Nephron (organoid): ENCODE measurements around the gene GPC2.
"Not testable (repeated sequence)": the region's sequence is repeated elsewhere in the genome, so short reads cannot be mapped to it uniquely, and the experiment has no call there.

Experiments
- H3K27ac Mint-ChIP-seq, 3 experiments: 2 replicates each; pipeline ENCODE4 v1.8.0; 2020; ENCODE audit warnings: mixed read lengths in 3 of 3, mild to moderate bottlenecking in 2 of 3, moderate library complexity in 1 of 3
- H3K27me3 Mint-ChIP-seq: 2 replicates; pipeline ENCODE4 v1.8.0; 2021; ENCODE audit warnings: low read depth, mild to moderate bottlenecking, moderate library complexity, mixed read lengths
- H3K36me3 Mint-ChIP-seq: 2 replicates; pipeline ENCODE4 v1.8.0; 2020; ENCODE audit warnings: low read depth, mixed read lengths
- H3K4me1 Mint-ChIP-seq: 2 replicates; pipeline ENCODE4 v1.8.0; 2020; ENCODE audit warnings: mixed read lengths
- H3K4me3 Mint-ChIP-seq, 3 experiments: 2 replicates each; pipeline ENCODE4 v1.8.0; 2020; ENCODE audit warnings: mild to moderate bottlenecking in 3 of 3, mixed read lengths in 3 of 3, moderate library complexity in 2 of 3
- H3K9me3 Mint-ChIP-seq: 2 replicates; pipeline ENCODE4 v1.8.0; 2020; ENCODE audit warnings: mixed read lengths
- TF ChIP-seq, protein P1 (sequence below), 3 experiments: fragments of 200-600 bp; sonication (generic); IDR thresholded peaks; one replicate each; pipeline ENCODE4 v1.5.0; 2021; ENCODE audit warnings: antibody characterized with exemption in 3 of 3; ENCODE audit not compliant: unreplicated experiment in 3 of 3

Gene GPC2

DNA sequence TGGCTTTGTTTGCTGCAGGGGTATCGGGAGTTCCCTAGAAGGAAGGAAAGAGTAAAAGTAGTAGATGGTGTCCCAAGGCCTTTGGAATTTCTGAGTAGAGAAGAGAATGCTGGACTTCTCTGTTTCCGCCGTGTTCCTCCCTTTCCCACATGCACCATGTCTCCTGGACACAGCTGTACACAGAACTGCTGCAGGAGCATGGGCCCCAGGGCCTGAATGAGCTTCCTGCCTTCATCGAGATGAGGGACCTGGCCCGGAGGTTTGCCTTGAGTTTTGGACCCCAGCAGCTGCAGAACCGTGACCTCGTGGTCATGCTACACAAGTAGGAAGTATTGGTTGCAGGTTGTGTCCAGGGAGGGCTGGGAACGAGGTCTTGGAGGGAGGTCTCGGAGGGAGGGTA lies 27.3 kb upstream of the GPC2 start:
- no peak overlapping the region for H3K27ac Mint-ChIP-seq
- H3K9me3 Mint-ChIP-seq = no peaks in the 10 kb centered on the region
- no peaks in the 10 kb centered on the region for H3K36me3 Mint-ChIP-seq
- TF ChIP-seq, protein P1, sequence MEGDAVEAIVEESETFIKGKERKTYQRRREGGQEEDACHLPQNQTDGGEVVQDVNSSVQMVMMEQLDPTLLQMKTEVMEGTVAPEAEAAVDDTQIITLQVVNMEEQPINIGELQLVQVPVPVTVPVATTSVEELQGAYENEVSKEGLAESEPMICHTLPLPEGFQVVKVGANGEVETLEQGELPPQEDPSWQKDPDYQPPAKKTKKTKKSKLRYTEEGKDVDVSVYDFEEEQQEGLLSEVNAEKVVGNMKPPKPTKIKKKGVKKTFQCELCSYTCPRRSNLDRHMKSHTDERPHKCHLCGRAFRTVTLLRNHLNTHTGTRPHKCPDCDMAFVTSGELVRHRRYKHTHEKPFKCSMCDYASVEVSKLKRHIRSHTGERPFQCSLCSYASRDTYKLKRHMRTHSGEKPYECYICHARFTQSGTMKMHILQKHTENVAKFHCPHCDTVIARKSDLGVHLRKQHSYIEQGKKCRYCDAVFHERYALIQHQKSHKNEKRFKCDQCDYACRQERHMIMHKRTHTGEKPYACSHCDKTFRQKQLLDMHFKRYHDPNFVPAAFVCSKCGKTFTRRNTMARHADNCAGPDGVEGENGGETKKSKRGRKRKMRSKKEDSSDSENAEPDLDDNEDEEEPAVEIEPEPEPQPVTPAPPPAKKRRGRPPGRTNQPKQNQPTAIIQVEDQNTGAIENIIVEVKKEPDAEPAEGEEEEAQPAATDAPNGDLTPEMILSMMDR (IDR thresholded peaks at IDR 0.05; ENCODE audit: unreplicated experiment in 3 of 3) = no peak
- peaks cover 26% of the 10 kb centered on the region for H3K4me1 Mint-ChIP-seq
- H3K4me3 Mint-ChIP-seq = no peak overlapping the region
- peaks cover 10% of the 10 kb centered on the region for H3K27me3 Mint-ChIP-seq

DNA sequence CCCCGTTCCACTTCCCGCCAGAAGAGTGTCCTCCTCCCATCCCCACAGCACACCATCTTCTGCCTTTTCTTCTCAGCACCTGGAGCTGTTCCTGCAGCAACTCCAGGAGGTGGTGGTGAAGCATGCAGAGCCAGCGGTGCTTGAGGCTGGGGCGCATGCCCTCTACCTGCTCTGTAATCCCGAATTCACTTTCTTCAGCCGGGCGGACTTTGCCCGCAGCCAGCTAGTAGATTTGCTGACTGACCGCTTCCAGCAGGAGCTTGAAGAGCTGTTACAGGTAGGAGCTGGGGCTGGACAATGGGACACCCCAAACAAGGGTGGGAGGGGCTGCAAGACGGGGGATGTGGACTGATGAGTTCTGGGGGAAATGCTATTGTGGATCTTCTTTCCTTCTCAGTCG lies 23.5 kb upstream of the GPC2 start:
- H3K4me3 Mint-ChIP-seq = no peak overlapping the region
- H3K4me1 Mint-ChIP-seq = peaks cover 13% of the 10 kb centered on the region
- H3K27me3 Mint-ChIP-seq = peaks cover 10% of the 10 kb centered on the region
- H3K27ac Mint-ChIP-seq = no peak overlapping the region
- TF ChIP-seq, protein P1 (IDR thresholded peaks at IDR 0.05; ENCODE audit: unreplicated experiment in 3 of 3) = no peak
- H3K36me3 Mint-ChIP-seq = no peaks in the 10 kb centered on the region
- no peaks in the 10 kb centered on the region for H3K9me3 Mint-ChIP-seq

DNA sequence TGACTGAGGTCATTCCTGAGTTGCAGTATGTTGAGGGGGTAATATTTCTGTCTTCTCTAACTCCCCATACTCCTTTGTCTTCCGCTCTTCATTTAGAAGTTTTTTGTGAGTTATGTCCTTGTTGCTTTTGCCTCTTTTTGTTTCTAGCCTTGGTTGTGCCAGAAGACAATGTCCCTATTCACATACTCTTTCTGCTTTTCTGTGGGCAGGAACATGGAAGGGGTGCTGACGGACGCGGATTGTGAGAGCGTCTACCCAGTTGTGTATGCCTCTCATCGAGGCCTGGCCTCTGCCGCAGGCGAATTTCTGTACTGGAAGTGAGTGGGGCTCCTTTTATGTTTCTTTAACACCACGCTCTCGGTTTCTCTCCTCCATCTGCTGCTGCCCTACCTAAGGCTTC lies 21.1 kb upstream of the GPC2 start:
- peaks cover 4% of the 10 kb centered on the region for H3K4me1 Mint-ChIP-seq
- no peaks in the 10 kb centered on the region for H3K36me3 Mint-ChIP-seq
- no peaks in the 10 kb centered on the region for H3K9me3 Mint-ChIP-seq
- H3K4me3 Mint-ChIP-seq = no peak overlapping the region
- H3K27me3 Mint-ChIP-seq = peaks cover 4% of the 10 kb centered on the region
- TF ChIP-seq, protein P1 (IDR thresholded peaks at IDR 0.05; ENCODE audit: unreplicated experiment in 3 of 3) = no peak
- H3K27ac Mint-ChIP-seq = no peak overlapping the region

DNA sequence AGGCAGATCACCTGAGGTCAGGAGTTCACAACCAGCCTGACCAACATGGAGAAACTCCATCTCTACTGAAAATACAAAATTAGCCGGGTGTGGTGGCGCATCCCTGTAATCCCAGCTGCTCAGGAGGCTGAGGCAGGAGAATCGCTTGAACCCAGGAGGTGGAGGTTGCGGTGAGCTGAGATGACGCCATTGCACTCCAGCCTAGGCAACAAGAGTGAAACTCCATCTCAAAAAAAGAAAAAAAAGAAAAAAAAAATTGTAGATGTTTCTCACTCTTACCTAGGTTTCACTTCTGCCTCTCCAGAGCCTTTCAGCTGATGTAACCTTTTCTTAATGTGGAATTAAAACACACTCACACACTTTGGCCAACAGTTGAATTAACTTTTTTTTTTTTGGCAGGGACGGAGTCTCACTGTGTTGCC lies 18.7 kb upstream of the GPC2 start:
- H3K4me3 Mint-ChIP-seq, H3K4me1 Mint-ChIP-seq, H3K27ac Mint-ChIP-seq, H3K9me3 Mint-ChIP-seq, H3K27me3 Mint-ChIP-seq, H3K36me3 Mint-ChIP-seq: not testable (repeated sequence)

DNA sequence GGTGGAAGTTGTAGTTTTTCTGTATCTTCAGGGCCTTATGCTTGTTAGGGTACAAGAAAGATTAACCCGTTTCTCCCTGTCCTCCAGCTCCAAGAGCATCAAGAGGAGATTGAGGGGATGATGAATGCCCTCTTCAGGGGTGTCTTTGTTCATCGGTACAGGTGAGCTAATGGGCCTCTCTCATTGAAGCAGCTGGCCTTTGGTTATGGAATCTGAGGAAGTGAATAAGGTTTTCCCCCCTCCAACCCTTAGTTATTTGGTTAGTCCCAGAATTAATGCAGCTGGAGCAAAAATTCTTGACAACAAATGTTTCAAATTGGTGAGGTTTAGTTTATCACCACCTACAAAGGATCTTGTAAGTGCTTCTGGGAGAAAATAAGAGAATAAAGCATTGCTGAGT lies 18.0 kb upstream of the GPC2 start:
- H3K4me1 Mint-ChIP-seq = no peaks in the 10 kb centered on the region

DNA sequence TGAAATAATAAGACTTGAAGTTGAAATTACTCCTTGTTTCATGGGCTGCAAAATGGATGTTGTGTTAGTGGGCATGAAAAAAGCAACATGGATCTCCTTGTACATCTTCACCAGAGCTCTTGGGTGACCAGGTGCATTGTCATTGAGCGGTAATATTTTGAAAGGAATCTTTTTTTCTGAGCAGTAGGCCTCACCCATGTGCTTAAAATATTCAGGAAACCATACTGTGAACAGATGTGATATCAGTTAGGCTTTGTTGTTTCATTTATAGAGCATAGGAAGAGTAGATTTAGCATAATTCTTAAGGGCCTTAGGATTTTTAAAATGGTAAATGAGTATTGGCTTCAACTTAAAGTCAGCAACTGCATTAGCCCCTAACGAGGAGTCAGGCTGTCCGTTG lies 15.8 kb upstream of the GPC2 start:
- Mint-ChIP-seq H3K27me3 (no peaks in the 10 kb centered on the region), H3K36me3 (no peaks in the 10 kb centered on the region), H3K4me1 (no peaks in the 10 kb centered on the region), H3K27ac (no peak overlapping the region), H3K9me3 (no peaks in the 10 kb centered on the region), H3K4me3 (no peak overlapping the region)
- TF ChIP-seq, protein P1 (IDR thresholded peaks at IDR 0.05; ENCODE audit: unreplicated experiment in 3 of 3) = no peak

More for the DNA sequence above, 18.0 kb upstream of the GPC2 start:
- no peaks in the 10 kb centered on the region for H3K36me3 Mint-ChIP-seq
- H3K27ac Mint-ChIP-seq = no peak overlapping the region
- no peaks in the 10 kb centered on the region for H3K9me3 Mint-ChIP-seq
- H3K27me3 Mint-ChIP-seq = no peaks in the 10 kb centered on the region
- H3K4me3 Mint-ChIP-seq = no peak overlapping the region
- TF ChIP-seq, protein P1 (IDR thresholded peaks at IDR 0.05; ENCODE audit: unreplicated experiment in 3 of 3) = no peak

DNA sequence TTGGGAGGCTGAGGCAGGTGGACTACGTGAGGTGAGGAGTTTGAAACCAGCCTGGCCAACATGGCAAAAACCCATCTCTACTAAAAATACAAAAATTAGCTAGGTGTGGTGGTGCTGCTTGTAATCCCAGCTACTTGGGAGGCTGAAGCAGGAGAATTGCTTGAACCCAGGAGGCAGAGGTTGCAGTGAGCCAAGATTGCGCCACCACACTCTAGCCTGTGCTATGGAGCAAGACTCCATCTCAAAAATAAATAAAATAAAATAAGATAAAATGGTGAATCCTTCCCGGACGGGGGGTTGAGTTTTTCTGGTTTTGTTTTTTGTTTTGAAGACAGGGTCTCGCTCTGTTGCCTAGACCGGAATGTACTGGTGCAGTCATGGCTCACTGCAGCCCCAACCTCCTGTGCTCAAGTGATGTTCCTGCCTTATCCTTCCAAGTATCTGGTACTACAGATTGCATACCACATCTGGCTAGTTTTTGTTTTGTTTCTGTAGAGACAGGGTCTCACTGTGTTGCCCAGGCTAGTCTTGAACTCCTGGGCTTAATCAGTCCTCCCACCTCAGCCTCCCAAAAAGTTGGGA lies 15.2 kb upstream of the GPC2 start:
- H3K4me1 Mint-ChIP-seq, H3K4me3 Mint-ChIP-seq, H3K27ac Mint-ChIP-seq, H3K27me3 Mint-ChIP-seq, H3K9me3 Mint-ChIP-seq, H3K36me3 Mint-ChIP-seq: not testable (repeated sequence)
